GM21576 (cell line): ENCODE measurements around the gene BTAF1.
"Not testable (repeated sequence)": the region's sequence is repeated elsewhere in the genome, so short reads cannot be mapped to it uniquely, and the experiment has no call there.

Source experiments
- ATAC-seq: cut with Tn5 transposase; IDR thresholded peaks from one replicate; pipeline ENCODE4 v1.9.1; 2021; ENCODE audit warnings: mild to moderate bottlenecking, moderate library complexity; ENCODE audit not compliant: unreplicated experiment

The BTAF1 gene

DNA sequence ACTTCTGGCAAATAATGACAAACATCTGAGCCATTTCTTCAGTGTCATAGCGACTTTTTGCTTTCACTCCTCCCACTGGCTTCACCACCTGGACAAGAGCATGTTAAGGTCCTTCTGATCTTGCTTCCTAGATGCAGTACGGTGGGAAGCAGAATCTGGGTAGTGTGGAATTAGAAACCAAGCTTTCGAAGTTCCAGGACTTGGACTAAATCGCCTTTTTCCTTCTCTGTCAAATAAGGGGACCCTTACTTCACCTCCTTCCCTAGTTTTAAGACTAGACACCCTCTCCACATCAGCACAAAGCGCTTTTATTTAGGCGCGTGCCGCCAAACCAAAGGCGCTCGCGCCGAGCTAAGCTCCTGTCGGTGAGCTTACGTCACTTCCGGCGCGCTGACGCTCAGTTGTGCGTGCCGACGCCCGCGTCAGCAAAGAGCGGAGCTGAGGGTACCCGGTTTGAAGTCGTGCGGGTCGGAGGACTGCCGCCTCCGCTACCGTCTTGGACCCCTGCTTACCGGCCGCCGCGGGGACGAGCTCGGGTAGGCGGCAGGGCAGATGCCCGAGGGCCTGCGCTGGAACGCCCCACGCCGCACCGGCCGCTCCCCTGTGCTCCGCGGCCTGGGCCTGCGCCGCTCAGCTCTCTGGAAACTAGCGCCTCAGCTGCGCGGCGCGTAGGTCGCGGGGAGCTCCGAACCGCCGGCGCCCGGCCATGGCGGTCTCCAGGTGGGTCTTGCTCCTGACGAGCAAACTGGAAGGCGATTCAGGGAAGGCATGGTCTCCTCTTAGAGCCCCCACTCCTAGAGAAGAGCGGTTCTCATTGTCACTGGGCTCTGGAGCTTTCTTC lies at the start of gene BTAF1:
TSS of gene BTAF1 (plus strand) at position 400 of the 841 bp plus-strand sequence. CDS start at position 707, 307 bp downstream.
- ATAC-seq = peak; percentile 98

DNA sequence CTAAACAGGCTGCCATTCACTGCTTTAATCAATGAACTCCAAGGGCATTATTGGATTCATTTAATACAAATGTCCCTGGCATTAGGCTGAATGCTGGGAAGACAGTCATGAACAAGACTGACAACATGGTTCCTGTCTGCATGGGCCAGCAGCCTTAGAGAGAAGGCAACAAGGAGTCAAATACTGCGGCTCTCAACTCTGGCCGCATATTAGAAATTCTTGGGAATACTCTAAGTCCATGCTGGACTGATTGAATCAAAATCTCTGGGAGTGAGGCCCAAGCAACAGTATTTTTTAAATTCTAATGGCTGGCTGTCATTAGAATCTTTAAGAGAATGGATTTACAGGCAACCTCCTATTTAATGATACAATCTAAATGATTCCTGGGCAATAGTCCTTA lies 48.4 kb upstream of the BTAF1 start:
- no peak for ATAC-seq

DNA sequence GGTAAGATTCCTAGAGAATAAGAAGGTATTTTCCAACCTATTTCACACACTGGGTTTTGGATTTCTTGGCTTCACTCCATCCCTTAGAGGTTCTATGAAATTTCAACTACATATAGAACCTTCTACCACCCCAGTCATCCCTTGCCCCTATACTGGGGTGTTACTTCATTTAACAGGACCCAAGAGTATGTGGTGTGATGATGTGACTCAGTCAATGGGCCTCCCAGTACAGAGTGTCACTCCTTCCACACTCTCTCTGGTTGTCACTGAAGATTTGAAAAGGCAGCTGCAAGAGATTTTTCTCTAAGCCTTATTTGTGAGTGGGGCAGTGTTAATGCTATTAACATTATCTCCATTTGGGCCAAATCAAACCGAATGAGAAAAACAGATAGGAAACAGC lies 47.8 kb upstream of the BTAF1 start:
- no peak for ATAC-seq

DNA sequence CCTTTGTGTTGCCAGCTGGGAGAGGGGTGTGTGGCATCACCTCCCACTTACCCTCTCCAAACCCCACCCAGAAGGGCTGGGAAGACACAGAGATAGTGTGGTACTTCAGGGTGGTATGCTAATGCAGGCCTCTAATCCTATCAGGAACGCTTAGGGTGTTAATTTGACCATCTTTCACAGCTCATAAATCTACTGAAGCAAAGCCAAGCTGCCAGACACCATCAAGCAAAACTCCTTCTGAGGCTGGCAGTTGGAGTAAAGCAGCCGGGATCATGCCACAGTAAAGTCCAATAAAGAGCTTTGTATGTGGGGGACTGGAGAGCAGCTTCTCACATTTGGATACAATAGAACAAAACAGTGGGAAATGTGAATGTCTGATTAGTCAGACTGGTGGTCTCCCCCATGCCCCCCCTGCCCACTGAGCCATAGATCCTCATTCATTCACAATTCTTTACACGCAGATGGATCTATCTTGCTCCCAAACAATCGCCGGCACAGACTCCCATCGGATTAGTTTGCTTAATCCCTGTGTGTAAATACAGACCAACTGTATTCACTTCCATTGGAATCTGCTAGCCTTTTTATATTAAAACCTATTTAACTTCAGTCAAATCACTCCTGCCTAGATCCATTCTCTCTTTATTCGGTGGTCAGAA lies 43.9 kb upstream of the BTAF1 start:
- ATAC-seq = no peak

DNA sequence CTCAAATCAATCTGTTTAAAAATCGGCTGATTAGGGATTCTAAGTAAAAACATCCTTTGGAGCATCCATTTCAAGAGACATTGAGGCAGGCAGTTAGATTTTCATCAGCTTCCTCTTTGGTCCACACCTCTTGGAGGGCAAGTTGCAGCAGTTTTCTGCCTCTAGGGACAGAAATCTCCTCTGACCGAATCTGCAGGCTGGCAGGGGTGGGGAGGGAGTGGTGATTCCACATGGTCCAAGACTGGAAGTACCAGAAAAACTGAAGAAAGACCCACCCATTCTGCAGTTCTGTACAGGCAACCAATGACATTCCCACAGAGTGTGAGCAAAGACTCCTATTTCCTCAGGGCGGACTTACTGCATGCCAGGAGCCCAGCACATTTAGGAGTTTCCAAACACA lies 43.3 kb upstream of the BTAF1 start:
- ATAC-seq = no peak

DNA sequence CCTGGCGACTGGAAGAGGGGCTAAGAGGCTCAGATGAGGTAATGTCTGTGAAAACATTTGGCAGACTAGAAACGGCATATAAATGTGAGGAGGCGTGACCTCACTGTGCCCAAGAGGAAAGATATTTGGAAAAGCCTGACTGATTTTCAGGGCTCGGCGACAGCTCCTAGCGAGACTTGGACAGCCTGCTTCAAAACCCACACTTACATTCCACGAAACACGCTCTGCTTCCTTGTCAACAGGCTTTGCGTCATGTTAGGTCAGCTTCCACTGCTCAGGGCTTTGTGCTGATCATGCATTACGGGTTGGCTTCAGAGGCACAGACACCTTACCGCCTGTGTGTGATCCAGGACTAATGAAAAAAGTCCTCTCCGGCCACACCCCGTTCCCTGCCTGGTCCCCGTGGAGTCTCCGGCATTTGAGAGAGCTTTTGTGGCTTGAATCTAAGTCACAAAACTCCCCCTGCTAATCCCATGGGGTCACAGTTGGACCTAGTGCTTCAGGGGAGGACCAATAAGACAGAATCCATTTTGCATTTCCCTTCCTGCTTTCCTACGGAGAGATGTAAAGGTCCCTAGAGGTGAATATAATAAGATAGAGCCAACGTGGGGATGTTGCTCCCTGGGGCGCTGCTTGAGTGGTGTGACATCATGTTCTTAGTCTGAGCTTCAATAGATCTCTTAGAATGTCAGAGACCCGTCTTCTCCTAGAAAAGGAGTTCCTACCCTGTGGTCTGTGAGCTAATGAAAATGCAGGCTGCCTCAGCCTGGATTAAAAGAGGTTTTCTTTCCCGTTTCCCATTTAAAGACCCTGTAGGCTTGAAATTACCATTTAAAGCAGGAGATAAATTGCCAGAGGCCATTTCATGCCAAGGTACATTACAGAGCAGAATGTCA lies 39.8 kb upstream of the BTAF1 start:
- ATAC-seq = no peak

DNA sequence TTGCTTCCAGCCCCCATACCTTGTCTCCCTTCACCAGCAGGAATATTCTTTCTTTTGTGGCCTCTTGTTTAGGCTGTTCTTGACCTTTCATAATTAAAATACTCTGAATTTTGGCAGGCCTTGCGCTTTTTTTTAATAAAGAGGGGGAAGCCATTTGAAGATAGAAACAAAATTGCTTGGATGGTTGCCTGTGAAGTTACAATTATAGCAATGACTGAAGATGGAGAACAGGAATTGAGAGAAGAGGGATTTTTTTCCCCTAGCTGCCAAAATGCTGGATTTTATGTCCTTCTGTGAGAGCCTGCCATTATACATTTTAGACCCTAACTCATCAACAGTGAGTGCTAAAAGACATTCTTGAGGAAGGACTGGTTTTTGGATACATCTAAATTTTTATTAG lies 39.0 kb upstream of the BTAF1 start:
- no peak for ATAC-seq

DNA sequence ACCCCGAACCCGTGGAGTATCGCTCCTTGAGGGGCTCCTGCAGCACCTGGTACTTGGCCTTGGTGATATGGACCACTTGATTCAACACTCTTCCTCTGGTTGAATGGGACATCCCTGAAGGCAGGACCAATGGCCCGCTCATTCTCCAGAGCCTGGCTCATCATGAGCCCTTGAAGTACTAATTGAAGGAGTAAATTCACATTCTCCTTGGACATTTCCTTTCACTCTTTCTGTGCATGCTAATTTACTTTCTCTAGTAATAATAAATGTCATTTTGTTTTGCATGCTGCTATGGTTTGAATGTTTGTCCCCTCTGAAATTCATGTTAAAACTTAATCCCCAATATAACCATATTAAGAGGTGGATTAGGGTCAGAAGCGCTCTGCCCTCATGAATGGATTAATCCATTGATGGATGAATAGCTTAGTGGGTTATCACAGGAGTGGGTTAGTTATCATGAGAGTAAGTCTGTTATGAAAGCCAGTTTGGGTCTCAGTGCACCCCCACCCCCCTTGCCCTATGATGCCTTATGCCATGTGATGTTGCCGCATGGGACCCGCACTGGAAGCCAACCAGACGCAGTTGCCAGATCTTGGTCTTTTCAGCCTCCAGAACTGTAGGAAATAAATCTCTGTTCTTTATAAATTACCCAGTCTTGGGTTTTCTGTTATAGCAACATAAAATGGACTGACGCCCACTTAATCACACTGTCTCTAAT lies 38.0 kb upstream of the BTAF1 start:
- no peak for ATAC-seq

DNA sequence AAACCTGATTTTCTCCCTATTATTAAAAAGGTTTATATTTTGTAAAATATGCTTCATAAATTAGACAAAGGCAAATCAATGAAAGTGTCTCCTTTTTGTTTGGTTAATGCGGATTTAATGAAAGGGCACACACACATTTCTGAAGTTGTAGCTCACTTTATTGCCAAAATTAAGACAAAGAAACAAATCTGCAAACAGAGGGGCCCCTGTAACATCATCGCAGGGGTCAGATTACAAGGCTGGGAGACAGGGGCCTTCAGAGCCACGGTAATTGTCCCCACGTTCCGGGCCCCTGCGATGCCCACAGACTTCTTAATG lies 36.7 kb upstream of the BTAF1 start:
- ATAC-seq = no peak

DNA sequence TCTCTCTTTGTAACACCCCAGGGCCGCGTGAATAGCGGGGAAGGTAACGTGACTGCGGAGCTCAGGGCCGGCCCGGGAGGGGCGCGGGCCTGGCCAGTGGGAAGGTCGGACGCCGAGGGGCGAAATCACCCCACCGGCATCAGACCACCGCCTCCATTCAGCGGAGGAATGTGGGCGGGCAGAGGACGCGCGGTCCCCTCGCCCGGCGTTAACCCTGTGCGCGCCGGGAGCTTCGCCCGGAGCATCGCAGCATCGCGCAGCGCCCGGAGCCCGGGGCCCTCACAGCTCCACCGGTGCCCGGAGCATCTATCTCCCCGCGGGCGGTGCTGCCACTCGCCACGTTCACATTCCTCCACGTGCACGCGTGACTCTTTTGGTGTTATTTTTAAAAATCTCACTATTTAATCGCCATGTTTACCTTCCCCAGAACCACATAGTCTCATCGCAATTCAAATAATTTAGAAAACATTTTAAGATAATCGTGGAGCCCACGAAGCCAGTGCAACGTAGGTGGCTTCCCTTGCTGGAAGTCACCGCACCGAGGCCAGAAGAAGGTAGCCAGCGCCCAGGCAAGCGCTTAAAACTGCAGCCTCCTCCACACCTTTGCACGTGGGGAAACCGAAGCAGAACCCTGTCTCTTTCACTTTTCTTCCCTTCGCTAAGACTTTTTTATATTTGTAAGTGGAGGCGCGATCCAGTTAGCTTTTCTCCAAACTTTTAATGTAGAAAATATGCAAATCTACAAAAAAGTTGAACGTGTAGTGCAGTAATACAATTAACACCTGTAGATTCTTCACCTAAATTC lies 36.1 kb upstream of the BTAF1 start:
- ATAC-seq = no peak

DNA sequence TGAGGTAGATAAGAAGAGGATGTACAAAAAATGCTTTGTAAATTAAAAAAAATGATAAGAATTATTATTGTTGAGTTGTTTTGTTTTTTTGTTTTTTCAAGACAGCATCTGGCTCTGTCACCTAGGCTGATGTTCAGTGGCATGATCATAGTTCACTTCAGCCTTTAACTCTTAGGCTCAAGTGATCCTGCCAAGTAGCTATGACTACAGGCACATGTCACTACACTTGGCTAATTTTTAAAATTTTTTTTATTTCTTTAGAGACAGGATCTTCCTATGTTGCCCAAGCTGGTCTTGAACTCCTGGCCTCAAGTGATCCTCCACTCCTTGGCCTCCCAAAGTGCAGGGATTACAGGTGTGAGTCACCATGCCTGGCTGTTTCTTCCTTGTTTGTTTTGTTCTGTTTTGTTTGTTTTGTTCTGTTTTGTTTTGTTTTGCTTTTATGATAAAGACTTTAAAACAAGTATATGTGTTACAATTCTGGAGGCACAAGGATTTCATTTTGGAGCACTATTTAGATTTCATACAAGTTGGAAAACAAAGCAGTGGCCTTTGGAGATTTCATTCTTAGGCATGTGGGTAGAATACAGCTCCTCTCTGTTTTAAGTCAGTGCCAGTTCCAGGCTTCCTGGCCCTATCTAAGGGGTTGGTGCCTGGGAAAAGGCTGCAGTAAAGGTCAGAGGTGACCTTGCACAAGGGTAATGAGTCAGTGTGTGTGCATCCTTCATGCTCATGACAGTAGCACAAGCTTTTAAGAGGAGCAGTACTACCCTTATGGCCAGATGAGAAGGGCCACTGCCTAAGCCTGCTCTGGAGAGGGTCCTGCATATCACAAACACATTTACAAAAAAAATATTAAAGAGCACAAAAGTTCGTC lies 32.2 kb upstream of the BTAF1 start:
- ATAC-seq = no peak

DNA sequence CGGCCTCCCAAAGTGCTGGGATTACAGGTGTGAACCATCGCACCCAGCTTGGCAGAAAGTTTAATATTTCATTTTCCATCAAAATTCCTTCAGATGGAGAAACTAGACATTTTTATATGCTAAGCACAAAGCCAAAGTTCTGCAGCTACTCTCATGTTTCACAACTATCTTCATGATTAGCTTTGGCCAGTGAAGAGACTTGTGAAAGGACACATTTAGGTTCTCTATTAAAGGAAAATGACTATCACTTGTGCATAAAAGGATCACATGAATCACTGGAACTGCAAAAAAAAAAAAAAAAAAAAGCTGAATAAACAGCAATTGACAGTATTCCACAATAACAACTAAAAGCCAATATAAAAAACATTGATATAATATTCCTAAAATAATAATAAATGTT lies 30.5 kb upstream of the BTAF1 start:
- ATAC-seq = no peak

DNA sequence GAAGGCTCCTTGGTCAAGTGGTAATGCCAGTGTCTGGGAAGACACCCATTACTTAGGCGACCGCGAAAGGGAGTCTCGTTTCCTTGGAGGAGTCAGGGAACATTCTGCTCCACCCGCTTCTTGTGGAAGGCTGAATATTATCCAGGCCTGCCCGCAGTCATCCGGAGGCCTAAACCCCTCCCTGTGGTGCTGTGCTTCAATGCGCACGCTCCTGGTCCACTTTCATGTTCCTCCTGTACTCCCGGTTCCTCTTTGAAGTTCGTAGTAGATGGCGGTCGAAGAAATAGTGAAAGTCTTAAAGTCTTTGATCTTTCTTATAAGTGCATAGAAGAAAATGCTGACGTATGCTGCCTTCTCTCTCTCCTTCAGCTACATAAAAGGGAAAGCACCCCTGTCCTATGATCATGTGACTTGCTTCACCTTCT lies 29.3 kb upstream of the BTAF1 start:
- not testable (repeated sequence) for ATAC-seq

DNA sequence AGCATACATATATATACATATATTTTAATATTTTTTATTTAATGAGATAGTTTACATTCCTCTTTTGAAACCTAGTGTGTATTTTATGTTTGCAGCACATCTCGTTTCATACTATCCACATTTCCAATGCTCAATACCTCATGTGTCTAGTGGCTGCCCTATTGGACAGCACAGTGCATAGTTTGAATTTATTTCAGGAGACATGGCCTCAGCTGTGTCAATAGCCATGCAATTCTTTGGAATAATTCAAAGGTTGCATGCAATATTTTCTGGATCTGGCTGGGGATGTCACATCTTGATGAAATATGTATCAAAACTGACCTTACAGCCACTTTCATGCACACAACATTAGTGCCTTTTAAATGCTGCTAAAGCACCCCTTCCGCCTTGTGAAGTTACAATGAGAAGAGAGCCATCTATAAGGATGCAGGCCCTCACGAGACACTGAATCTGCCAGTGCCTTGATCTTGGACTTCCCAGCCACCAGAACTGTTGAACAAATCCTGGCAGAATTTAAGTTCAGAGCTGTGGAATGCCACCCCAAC lies 27.3 kb upstream of the BTAF1 start:
- no peak for ATAC-seq

DNA sequence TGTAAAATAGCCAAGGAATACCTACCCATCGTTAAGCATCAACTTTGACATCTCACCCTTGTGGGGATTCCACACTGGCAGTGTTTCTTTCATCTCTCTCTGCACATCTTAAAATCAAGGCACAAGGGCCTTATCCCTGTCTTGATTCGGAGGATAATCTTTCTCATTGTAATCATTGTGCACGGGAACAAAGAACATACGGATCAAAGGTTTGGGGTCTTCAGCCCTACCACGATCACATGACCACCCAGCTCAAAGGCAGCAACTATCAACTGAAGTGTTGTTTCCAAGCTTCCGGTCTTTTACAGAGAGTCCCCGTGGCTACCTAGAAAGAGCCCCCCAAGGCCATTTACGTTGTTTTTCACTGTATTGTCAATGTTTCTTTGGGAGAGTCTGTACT lies 26.1 kb upstream of the BTAF1 start:
- no peak for ATAC-seq

DNA sequence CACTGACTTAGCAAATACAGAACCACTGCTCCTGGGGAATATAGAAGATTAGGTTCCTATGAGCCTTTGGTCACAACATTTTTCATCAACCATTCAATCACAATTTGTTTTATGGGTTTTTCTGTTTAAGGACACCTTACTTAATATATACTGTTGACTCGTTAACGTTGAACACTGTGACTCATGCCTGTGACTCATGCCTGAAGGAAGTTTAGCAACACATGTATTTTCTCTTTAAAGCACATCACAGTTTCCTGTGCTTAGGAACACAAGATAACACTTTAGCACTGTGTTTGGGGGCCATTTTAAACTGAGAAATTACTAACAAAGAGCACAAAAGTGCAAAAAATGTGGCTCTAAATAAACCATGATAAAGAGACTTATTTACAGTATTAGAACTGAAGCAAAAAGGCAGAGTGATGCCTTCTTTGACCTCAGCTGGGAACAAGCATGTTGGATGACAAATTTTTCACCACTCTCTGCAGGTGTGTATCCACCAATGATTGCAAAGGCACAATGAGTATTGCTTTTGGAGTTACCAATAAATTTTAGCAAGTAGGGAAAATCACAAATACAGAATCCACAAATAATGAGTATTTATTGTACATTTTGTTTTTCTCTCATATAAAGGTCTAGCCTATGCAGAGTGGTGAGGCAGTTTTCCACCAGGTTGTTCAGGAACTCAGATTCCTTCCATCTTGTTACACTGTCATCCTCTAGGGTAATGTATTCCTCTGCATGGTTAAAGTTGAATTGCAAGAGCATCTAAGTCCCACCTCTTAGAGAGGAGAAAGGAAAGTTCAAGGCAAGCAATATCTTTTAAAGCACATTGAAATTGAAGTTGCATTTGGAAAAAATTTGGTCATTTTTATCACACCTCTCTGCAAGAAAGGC lies 21.5 kb upstream of the BTAF1 start:
- no peak for ATAC-seq

DNA sequence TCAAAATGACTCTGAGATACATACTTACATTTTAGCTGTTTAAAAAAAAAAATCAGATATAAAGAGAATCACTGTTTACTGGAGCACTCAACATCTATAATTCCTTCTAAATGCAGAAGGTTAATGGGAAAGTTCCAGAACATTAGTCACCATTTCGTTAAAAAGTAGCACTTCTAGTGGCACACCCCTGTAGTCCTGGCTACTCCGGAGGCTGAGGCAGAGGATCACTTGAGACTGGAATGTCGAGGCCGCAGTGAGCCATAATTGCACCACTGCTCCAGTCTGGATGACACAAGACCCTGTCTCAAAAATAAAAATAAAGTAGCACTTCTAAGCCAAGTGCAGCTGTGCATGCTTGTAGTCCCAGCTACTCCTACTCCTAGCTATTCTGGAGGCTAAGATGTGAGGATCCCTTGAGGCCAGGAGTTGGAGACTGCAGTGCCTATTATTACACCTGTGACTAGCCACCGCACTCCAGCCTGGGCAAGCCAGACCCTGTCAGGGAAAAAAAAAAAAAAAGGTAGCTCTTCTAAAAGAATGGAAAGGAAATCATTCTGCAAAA lies 16.5 kb upstream of the BTAF1 start:
- no peak for ATAC-seq

DNA sequence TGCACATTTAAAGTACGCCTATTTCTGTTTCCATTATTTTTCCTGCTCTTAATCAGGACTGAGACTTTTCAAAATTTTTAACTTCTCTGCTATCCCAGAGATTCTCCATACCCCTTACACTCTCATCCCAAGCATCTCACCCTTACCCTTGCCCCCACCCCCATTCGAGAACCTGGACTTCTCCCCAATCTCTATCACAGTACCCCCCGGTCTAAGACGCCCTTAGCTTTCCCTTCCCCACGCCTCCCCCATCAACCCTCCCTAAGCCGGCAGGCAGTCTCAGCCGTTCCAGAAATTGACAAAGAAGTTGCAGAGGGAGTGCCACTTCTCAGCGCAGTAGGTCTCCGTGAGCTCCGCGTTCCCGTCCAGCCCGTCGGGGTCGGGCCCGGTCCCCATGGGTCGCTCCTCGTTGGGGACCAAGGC lies 15.6 kb upstream of the BTAF1 start:
- ATAC-seq = no peak
